SK-N-SH treated with all-trans-retinoic acid at 6 μM for 48 hours (cell line): Measurements from ENCODE around the gene ARAP1.

Experiments used
- ATAC-seq: fragments of 200-7000 bp; cut with Tn5 transposase; 3 replicates; pipeline ENCODE4 v1.9.1; 2020; ENCODE audit warnings: mild to moderate bottlenecking, moderate library complexity
- ARNTL ChIP-seq: fragments of 450-650 bp; formaldehyde crosslinking; IDR thresholded peaks from 2 replicates; pipeline ENCODE4 v1.5.0; 2020; ENCODE audit warnings: low read depth, mild to moderate bottlenecking, moderate library complexity, borderline replicate concordance
- CSDC2 ChIP-seq: fragments of 250-450 bp; sonication (Bioruptor Pico); IDR thresholded peaks from 2 replicates; pipeline ENCODE4 v1.5.0; 2020; ENCODE audit warnings: mild to moderate bottlenecking, moderate library complexity
- ESRRG ChIP-seq: fragments of 250-450 bp; sonication (Bioruptor Pico); IDR thresholded peaks from 2 replicates; pipeline ENCODE4 v1.6.1; 2021; ENCODE audit warnings: mild to moderate bottlenecking
- GLIS3 ChIP-seq: fragments of 250-450 bp; sonication (Bioruptor Pico); IDR thresholded peaks from 2 replicates; pipeline ENCODE4 v1.5.0; 2020; ENCODE audit warnings: mild to moderate bottlenecking, moderate library complexity
- ISL1 ChIP-seq: fragments of 250-450 bp; sonication (Bioruptor Pico); IDR thresholded peaks from 2 replicates; pipeline ENCODE4 v2.1.2; 2022; ENCODE audit warnings: mild to moderate bottlenecking, moderate library complexity
- OSR1 ChIP-seq: fragments of 250-450 bp; sonication (Bioruptor Pico); IDR thresholded peaks from 2 replicates; pipeline ENCODE4 v1.8.0; 2022; ENCODE audit warnings: moderate library complexity, mild to moderate bottlenecking, inconsistent platforms
- RARB ChIP-seq: fragments of 250-450 bp; sonication (Bioruptor Pico); IDR thresholded peaks from 2 replicates; pipeline ENCODE4 v1.8.0; 2021; ENCODE audit warnings: mild to moderate bottlenecking, moderate library complexity
- SNAI2 ChIP-seq: fragments of 250-450 bp; sonication (Bioruptor Pico); IDR thresholded peaks from 2 replicates; pipeline ENCODE4 v1.5.0; 2020; ENCODE audit warnings: mild to moderate bottlenecking, moderate library complexity
- TCF4 ChIP-seq: fragments of 250-450 bp; sonication (Bioruptor Pico); IDR thresholded peaks from 2 replicates; pipeline ENCODE4 v1.8.0; 2021; ENCODE audit warnings: mild to moderate bottlenecking, moderate library complexity, borderline replicate concordance
- TOX ChIP-seq: fragments of 250-450 bp; sonication (Bioruptor Pico); IDR thresholded peaks from 2 replicates; pipeline ENCODE4 v1.8.0; 2021; ENCODE audit warnings: mild to moderate bottlenecking, moderate library complexity, borderline replicate concordance
- ZC3H10 ChIP-seq: fragments of 250-450 bp; sonication (Bioruptor Pico); IDR thresholded peaks from 2 replicates; pipeline ENCODE4 v1.5.1; 2021; ENCODE audit warnings: mild to moderate bottlenecking, moderate library complexity
- ZFP3 ChIP-seq: fragments of 250-450 bp; sonication (Bioruptor Pico); IDR thresholded peaks from 2 replicates; pipeline ENCODE4 v1.5.0; 2020; ENCODE audit warnings: mild to moderate bottlenecking, moderate library complexity
- ZFP30 ChIP-seq: fragments of 450-650 bp; formaldehyde crosslinking; IDR thresholded peaks from 2 replicates; pipeline ENCODE4 v1.5.0; 2022; ENCODE audit warnings: mild to moderate bottlenecking, moderate library complexity
- ZNF565 ChIP-seq: fragments of 450-650 bp; formaldehyde crosslinking; conservative IDR thresholded peaks from 2 replicates; pipeline ENCODE4 v1.5.0; 2020; ENCODE audit warnings: low read depth, mild to moderate bottlenecking, moderate library complexity
- ZNF70 ChIP-seq: fragments of 450-650 bp; formaldehyde crosslinking; IDR thresholded peaks from 2 replicates; pipeline ENCODE4 v1.5.0; 2020; ENCODE audit warnings: mild to moderate bottlenecking, moderate library complexity
- ZNF8 ChIP-seq: fragments of 450-650 bp; formaldehyde crosslinking; IDR thresholded peaks from 2 replicates; pipeline ENCODE4 v1.5.0; 2020; ENCODE audit warnings: mild to moderate bottlenecking, moderate library complexity
- TF ChIP-seq, protein P1 (sequence below): fragments of 250-450 bp; sonication (Bioruptor Pico); IDR thresholded peaks from 2 replicates; pipeline ENCODE4 v1.5.0; 2020; ENCODE audit warnings: mild to moderate bottlenecking, moderate library complexity
- TF ChIP-seq, protein P2 (sequence below): fragments of 250-450 bp; sonication (Bioruptor Pico); IDR thresholded peaks from 2 replicates; pipeline ENCODE4 v1.5.1; 2020; ENCODE audit warnings: low read depth, mild to moderate bottlenecking, moderate library complexity
- TF ChIP-seq, protein P3 (sequence below): fragments of 250-450 bp; sonication (Bioruptor Pico); IDR thresholded peaks from 2 replicates; pipeline ENCODE4 v1.8.0; 2021; ENCODE audit warnings: low read depth, mild to moderate bottlenecking, moderate library complexity, borderline replicate concordance

ARAP1 gene

DNA sequence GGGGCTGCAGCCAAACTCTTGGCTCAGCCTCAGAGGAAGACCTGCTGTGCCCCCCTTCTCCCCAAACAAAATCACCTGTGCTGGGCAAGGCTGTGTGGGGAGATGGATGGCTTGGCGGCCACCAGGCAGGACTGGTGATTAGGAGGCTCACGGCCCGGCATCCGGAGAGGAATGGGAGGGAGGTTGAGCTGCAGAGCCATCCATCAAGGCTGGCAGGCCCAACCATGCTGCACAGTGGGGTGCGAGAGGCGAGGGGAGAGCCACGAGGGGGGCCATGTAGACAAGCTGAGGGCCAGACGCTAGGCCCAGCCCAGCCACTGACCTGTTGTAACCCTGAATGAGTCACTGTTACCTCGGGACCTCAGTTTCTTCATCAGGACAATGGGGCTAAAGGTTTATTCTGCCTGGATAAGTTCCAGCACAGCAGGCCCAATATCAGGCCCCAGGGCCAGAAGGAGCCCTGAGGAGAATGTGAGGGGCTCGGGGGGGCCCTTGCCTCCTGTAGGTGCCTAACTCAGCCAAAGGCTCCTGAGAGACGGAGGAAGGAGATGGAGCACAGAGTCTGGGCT lies 96.2 kb downstream of the ARAP1 start:
- TF ChIP-seq, protein P1, sequence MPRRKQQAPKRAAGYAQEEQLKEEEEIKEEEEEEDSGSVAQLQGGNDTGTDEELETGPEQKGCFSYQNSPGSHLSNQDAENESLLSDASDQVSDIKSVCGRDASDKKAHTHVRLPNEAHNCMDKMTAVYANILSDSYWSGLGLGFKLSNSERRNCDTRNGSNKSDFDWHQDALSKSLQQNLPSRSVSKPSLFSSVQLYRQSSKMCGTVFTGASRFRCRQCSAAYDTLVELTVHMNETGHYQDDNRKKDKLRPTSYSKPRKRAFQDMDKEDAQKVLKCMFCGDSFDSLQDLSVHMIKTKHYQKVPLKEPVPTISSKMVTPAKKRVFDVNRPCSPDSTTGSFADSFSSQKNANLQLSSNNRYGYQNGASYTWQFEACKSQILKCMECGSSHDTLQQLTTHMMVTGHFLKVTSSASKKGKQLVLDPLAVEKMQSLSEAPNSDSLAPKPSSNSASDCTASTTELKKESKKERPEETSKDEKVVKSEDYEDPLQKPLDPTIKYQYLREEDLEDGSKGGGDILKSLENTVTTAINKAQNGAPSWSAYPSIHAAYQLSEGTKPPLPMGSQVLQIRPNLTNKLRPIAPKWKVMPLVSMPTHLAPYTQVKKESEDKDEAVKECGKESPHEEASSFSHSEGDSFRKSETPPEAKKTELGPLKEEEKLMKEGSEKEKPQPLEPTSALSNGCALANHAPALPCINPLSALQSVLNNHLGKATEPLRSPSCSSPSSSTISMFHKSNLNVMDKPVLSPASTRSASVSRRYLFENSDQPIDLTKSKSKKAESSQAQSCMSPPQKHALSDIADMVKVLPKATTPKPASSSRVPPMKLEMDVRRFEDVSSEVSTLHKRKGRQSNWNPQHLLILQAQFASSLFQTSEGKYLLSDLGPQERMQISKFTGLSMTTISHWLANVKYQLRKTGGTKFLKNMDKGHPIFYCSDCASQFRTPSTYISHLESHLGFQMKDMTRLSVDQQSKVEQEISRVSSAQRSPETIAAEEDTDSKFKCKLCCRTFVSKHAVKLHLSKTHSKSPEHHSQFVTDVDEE (CRISPR knock-in tag), result no peak
- TF ChIP-seq ESRRG (CRISPR knock-in tag) (no peak), ZNF565 (CRISPR knock-in tag) (no peak), SNAI2 (CRISPR knock-in tag) (no peak), GLIS3 (CRISPR knock-in tag) (no peak), ZNF70 (no peak), ZNF8 (no peak), TCF4 (CRISPR knock-in tag) (no peak), ARNTL (CRISPR knock-in tag) (no peak), ISL1 (no peak), ZFP30 (CRISPR knock-in tag) (no peak), OSR1 (no peak), RARB (no peak)
- TF ChIP-seq, protein P2, sequence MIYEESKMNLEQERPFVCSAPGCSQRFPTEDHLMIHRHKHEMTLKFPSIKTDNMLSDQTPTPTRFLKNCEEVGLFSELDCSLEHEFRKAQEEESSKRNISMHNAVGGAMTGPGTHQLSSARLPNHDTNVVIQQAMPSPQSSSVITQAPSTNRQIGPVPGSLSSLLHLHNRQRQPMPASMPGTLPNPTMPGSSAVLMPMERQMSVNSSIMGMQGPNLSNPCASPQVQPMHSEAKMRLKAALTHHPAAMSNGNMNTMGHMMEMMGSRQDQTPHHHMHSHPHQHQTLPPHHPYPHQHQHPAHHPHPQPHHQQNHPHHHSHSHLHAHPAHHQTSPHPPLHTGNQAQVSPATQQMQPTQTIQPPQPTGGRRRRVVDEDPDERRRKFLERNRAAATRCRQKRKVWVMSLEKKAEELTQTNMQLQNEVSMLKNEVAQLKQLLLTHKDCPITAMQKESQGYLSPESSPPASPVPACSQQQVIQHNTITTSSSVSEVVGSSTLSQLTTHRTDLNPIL (CRISPR knock-in tag), result no peak
- TF ChIP-seq, protein P3, sequence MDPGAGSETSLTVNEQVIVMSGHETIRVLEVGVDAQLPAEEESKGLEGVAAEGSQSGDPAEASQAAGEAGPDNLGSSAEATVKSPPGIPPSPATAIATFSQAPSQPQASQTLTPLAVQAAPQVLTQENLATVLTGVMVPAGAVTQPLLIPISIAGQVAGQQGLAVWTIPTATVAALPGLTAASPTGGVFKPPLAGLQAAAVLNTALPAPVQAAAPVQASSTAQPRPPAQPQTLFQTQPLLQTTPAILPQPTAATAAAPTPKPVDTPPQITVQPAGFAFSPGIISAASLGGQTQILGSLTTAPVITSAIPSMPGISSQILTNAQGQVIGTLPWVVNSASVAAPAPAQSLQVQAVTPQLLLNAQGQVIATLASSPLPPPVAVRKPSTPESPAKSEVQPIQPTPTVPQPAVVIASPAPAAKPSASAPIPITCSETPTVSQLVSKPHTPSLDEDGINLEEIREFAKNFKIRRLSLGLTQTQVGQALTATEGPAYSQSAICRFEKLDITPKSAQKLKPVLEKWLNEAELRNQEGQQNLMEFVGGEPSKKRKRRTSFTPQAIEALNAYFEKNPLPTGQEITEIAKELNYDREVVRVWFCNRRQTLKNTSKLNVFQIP (CRISPR knock-in tag), result no peak
- no peak for ATAC-seq

DNA sequence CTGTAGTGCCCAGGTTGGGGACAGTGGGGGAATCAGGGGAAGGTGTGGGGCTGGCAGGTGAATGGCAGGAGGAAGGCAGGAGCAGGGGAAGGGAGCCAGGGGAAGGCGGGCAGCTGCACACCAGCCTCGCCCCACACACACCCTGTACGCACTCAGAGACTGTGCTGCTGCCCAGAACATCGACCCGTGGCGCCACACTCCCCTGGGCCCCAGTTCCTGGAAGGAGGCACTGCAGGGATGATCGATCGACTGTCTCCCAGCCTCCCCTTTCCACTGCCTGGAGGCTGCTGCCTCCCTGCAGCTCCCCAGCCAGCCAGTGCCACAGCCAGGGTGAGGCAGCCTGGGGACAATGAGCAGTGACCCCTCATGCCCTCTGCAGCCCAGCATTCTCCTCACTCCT lies 97.2 kb downstream of the ARAP1 start:
- no peak for ATAC-seq
- TF ChIP-seq, protein P2 (CRISPR knock-in tag), result no peak
- no peak for TF ChIP-seq RARB
- TF ChIP-seq ZNF70, result no peak
- TF ChIP-seq ZFP3, result no peak
- TF ChIP-seq CSDC2, result no peak
- TF ChIP-seq TOX (CRISPR knock-in tag), result no peak
- TF ChIP-seq ZC3H10 (CRISPR knock-in tag), result no peak
- TF ChIP-seq ISL1, result no peak
- no peak for TF ChIP-seq ZFP30 (CRISPR knock-in tag)
- TF ChIP-seq, protein P1 (CRISPR knock-in tag), result no peak
- no peak for TF ChIP-seq ZNF565 (CRISPR knock-in tag)
- TF ChIP-seq ZNF8, result no peak
- TF ChIP-seq, protein P3 (CRISPR knock-in tag), result no peak
- TF ChIP-seq TCF4 (CRISPR knock-in tag), result no peak
- no peak for TF ChIP-seq GLIS3 (CRISPR knock-in tag)
